HCT116 (cell line): ENCODE data around the gene RHOXF1. TPM values are rescaled to one million over a fixed set of nuclear protein-coding genes. Genes with fewer than 3 reads are reported as not detected.
"Not testable (repeated sequence)": the region's sequence is repeated elsewhere in the genome, so short reads cannot be mapped to it uniquely, and the experiment has no call there.

Experiments
- ATAC-seq: fragments of 200-7000 bp; cut with Tn5 transposase; 2 replicates; pipeline ENCODE4 v1.9.1; 2020; ENCODE audit warnings: mild to moderate bottlenecking, moderate library complexity
- BruUV-seq: library from RNA; stranded (reverse); fragments of 400-500 nt; replicated peaks from 2 replicates; lab custom pipeline; 2021; lab: Mats Ljungman, UMichigan
- CTCF ChIA-PET: fragments of 300-600 bp; sonication (Branson Sonifier 250); formaldehyde crosslinking; loops from one replicate; lab custom pipeline; 2021; ENCODE audit warnings: antibody characterized with exemption; lab: Charles Lee
- POLR2A ChIA-PET: fragments of 300-600, 350-600 bp; sonication (Branson Sonifier 250); formaldehyde crosslinking; loops from one replicate; lab custom pipeline; 2021; ENCODE audit warnings: antibody characterized with exemption; lab: Charles Lee
- RAD21 ChIA-PET, 2 experiments: fragments of 300-600 bp; sonication (Branson Sonifier 250); formaldehyde crosslinking; loops; one replicate each; lab custom pipeline; 2023; ENCODE audit warnings: low total read pairs in 2 of 2; ENCODE audit not compliant: uncharacterized antibody in 2 of 2, unreplicated experiment in 2 of 2, low non-redundant PET in 1 of 2; lab: Charles Lee
- DNase-seq: peaks from one replicate; pipeline ENCODE4 v3.0.0-alpha.2; 2010; ENCODE audit warnings: low read depth, low spot score
- H2AFZ ChIP-seq: fragments of 200-600 bp; shearing (Covaris generic), sonication (generic); 2 replicates; pipeline ENCODE4 v1.6.1; 2017; ENCODE audit warnings: low read depth, mixed run types, mixed read lengths, antibody characterized with exemption, low read length; ENCODE audit not compliant: poor library complexity, severe bottlenecking
- H3K27ac ChIP-seq: 2 replicates; pipeline ENCODE4 v1.5.1; 2012; ENCODE audit warnings: low read depth, low read length
- H3K27me3 ChIP-seq: fragments of 200-600 bp; sonication (generic); 2 replicates; pipeline ENCODE4 v1.6.1; 2016; ENCODE audit warnings: mixed run types, low read length, mixed read lengths; ENCODE audit not compliant: insufficient read depth
- H3K36me3 ChIP-seq, 2 experiments: fragments of 200-500 bp in 1 of 2; fragments of 200-600 bp in 1 of 2; sonication (Bioruptor generic) in 1 of 2; sonication (generic) in 1 of 2; 2 replicates each; pipeline versions ENCODE4 v1.5.1 to v1.6.1; 2014 to 2016; ENCODE audit warnings: low read length in 2 of 2, inconsistent platforms in 1 of 2, mixed read lengths in 1 of 2, mixed run types in 1 of 2; ENCODE audit not compliant: insufficient read depth in 2 of 2, control insufficient read depth in 1 of 2
- H3K4me1 ChIP-seq, 2 experiments: fragments of 200-600 bp in 1 of 2; sonication (generic) in 1 of 2; 2 replicates each; pipeline versions ENCODE4 v1.5.1 to v1.6.1; 2012 to 2017; ENCODE audit warnings: low read length in 2 of 2, inconsistent platforms in 1 of 2, mild to moderate bottlenecking in 1 of 2, mixed read lengths in 1 of 2, mixed run types in 1 of 2, moderate library complexity in 1 of 2; ENCODE audit not compliant: insufficient read depth in 2 of 2, control insufficient read depth in 1 of 2
- H3K4me2 ChIP-seq: fragments of 200-600 bp; sonication (generic); 2 replicates; pipeline ENCODE4 v1.6.1; 2017; ENCODE audit warnings: mixed run types, low read length, mixed read lengths
- H3K4me3 ChIP-seq, 2 experiments: fragments of 200-600 bp in 1 of 2; sonication (generic) in 1 of 2; replicated peaks in 1 of 2; 2 replicates each; pipeline ENCODE4 v1.5.1; 2011 to 2016; ENCODE audit warnings: low read length in 2 of 2, control low read depth in 1 of 2, low read depth in 1 of 2, mild to moderate bottlenecking in 1 of 2, mixed read lengths in 1 of 2, mixed run types in 1 of 2
- H3K79me2 ChIP-seq: fragments of 200-600 bp; sonication (generic); 2 replicates; pipeline ENCODE4 v1.6.1; 2017; ENCODE audit warnings: mild to moderate bottlenecking, mixed run types, low read length, moderate library complexity, mixed read lengths; ENCODE audit not compliant: insufficient read depth
- H3K9ac ChIP-seq: fragments of 200-600 bp; sonication (generic); 2 replicates; pipeline ENCODE4 v1.6.1; 2016; ENCODE audit warnings: low read length, mixed read lengths
- H3K9me2 ChIP-seq: fragments of 200-600 bp; sonication (generic), shearing (Covaris generic); 2 replicates; pipeline ENCODE4 v1.6.1; 2017; ENCODE audit warnings: mixed run types, mild to moderate bottlenecking, moderate library complexity; ENCODE audit not compliant: insufficient read depth
- H3K9me3 ChIP-seq, 2 experiments: fragments of 200-500 bp in 1 of 2; fragments of 200-600 bp in 1 of 2; sonication (Bioruptor generic) in 1 of 2; sonication (generic) in 1 of 2; 2 replicates each; pipeline ENCODE4 v1.6.1; 2014 to 2017; ENCODE audit warnings: low read length in 2 of 2, mixed read lengths in 2 of 2, inconsistent platforms in 1 of 2, low read depth in 1 of 2, mild to moderate bottlenecking in 1 of 2, mixed run types in 1 of 2, moderate library complexity in 1 of 2; ENCODE audit not compliant: control insufficient read depth in 1 of 2, insufficient read depth in 1 of 2
- H4K20me1 ChIP-seq: fragments of 200-600 bp; sonication (generic), shearing (Covaris generic); 2 replicates; pipeline ENCODE4 v1.6.1; 2017; ENCODE audit warnings: mixed run types, mild to moderate bottlenecking, moderate library complexity; ENCODE audit not compliant: insufficient read depth
- SIN3A ChIP-seq: IDR thresholded peaks from 2 replicates; pipeline ENCODE4 v1.6.1; 2012; ENCODE audit warnings: low read depth
- ZNF274 ChIP-seq: fragments of 200-500 bp; sonication (Bioruptor generic); IDR thresholded peaks from 2 replicates; pipeline ENCODE4 v1.6.1; 2014; ENCODE audit warnings: mild to moderate bottlenecking, low read depth, low read length, inconsistent platforms
- intact Hi-C: fragments of 100-400 bp; cut with micrococcal nuclease; formaldehyde crosslinking; loops from 2 replicates; pipeline ENCODE4 v1.10.0; 2022
- total RNA-seq: library from RNA; stranded (reverse); gene quantifications from one replicate; pipeline ENCODE4 v1.2.1, GENCODE V29; 2021; ENCODE audit not compliant: unreplicated experiment

Gene RHOXF1
- total RNA-seq, 1 experiment from 2014 or later = 0.52 TPM

DNA sequence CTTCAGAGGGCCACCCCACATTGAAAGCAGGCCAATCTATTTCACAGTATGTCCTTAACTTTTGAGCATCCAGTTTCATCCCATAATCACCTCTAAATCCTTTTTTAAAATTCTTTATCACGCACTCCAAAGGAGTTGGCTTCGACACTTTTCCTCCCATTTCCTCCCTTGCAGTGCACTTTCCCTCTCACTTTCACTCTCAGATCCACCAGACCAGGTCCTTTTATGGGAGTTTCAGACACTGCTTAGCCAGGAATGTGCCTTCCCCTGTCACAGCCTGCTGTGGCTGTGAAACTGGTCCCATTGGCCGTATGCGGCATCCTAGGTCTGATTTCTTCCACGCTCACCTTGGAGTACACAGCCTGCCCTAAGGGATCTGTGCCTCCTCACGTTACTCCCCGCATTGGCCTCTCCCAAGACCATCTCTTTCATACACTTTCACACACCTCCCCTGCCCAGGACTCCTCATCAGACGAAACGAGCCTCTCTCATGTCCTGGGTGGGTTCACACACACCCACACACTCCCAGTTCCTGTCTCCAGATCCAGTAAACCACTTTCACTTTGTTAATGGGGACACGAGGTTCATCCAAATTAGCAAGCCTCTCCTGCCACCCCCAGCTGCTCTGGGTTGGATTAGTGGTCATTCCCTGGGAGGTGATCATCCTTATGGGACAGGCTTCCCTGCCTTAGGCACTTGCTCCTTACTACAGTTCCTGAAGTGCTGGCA lies 28.3 kb downstream of the RHOXF1 start (continued):
- TF ChIP-seq ZNF274 (no peak), SIN3A (no peak)

GRCh38 chrX:120085553-120086185 lies 30.0 kb downstream of the RHOXF1 start:
- CTCF ChIA-PET, H3K4me2 ChIP-seq, H3K9me2 ChIP-seq, H3K27me3 ChIP-seq, H2AFZ ChIP-seq, intact Hi-C loops, H3K4me3 ChIP-seq, RAD21 ChIA-PET, H3K4me1 ChIP-seq, H3K9ac ChIP-seq, BruUV-seq, H3K79me2 ChIP-seq, POLR2A ChIA-PET, H3K27ac ChIP-seq, H3K9me3 ChIP-seq, H3K36me3 ChIP-seq, DNase-seq, H4K20me1 ChIP-seq: not testable (repeated sequence)
- peak; percentile 79 for ATAC-seq

- BruUV-seq, CTCF ChIA-PET, ATAC-seq: not testable (repeated sequence)
Observed at GRCh38 chrX:120077590-120077989, 38.1 kb downstream of the RHOXF1 start, which contains the start of gene RHOXF2B. Gene RHOXF2B (minus strand): TSS chrX:120077690. CDS start chrX:120077552, 138 bp downstream.

DNA sequence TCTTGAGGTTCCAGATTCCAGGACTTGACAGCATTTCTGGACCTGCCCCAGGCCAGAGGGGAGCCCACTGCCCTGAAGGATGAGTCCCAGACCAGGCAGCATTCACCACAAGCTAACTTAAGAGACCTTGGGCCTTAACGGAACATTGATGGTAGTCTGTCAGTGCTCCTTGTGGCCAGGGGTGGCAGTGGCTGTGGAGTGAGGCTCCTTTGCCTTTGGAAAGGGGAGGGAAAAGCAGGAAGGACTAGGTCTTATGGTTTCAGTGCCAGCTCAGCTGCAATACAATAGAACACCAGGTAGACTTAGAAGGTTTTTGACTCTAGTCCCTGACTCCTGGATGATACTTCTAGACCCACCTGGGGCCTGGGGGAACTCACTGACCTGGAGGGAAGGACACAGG lies 49.5 kb downstream of the RHOXF1 start:
- H2AFZ ChIP-seq, H3K27ac ChIP-seq, H3K79me2 ChIP-seq, POLR2A ChIA-PET, DNase-seq, H3K4me3 ChIP-seq, H3K36me3 ChIP-seq, BruUV-seq, H3K9me2 ChIP-seq, RAD21 ChIA-PET, H3K27me3 ChIP-seq, H3K4me2 ChIP-seq, H4K20me1 ChIP-seq, ATAC-seq, CTCF ChIA-PET, H3K4me1 ChIP-seq, intact Hi-C loops, H3K9ac ChIP-seq, H3K9me3 ChIP-seq: not testable (repeated sequence)

More at GRCh38 chrX:120077590-120077989, 38.1 kb downstream of the RHOXF1 start, which contains the start of gene RHOXF2B:
- H4K20me1 ChIP-seq, H3K79me2 ChIP-seq, intact Hi-C loops, H3K9me3 ChIP-seq, H3K4me1 ChIP-seq, H2AFZ ChIP-seq, POLR2A ChIA-PET, H3K9me2 ChIP-seq, H3K4me2 ChIP-seq, H3K4me3 ChIP-seq, H3K9ac ChIP-seq, DNase-seq, H3K27ac ChIP-seq, RAD21 ChIA-PET, H3K36me3 ChIP-seq, H3K27me3 ChIP-seq: not testable (repeated sequence)
